Mononuclear cell (primary cell): ENCODE data around the gene DDX3Y. TPM values are rescaled to one million over a fixed set of nuclear protein-coding genes. Genes with fewer than 3 reads are reported as not detected.

Experiments
- H3K27me3 ChIP-seq: 2 replicates; pipeline ENCODE4 v1.6.0; 2011; ENCODE audit warnings: low read length, control low read depth; ENCODE audit not compliant: insufficient read depth
- H3K4me1 ChIP-seq: 2 replicates; pipeline ENCODE4 v1.5.1; 2011; ENCODE audit warnings: mild to moderate bottlenecking, low read length, control low read depth; ENCODE audit not compliant: insufficient read depth
- H3K4me3 ChIP-seq: 2 replicates; pipeline ENCODE4 v1.5.1; 2011; ENCODE audit warnings: mild to moderate bottlenecking, low read length, moderate library complexity
- H3K9me3 ChIP-seq: 2 replicates; pipeline ENCODE4 v1.5.1; 2011; ENCODE audit warnings: low read depth, mild to moderate bottlenecking, control low read depth, low read length
- total RNA-seq: library from RNA; depleted of rRNA; stranded (reverse); fragments of >200 nt; gene quantifications from one replicate; pipeline ENCODE4 v1.2.3, GENCODE V29; 2012

Gene DDX3Y
- not detected for total RNA-seq

GRCh38 chrY:12904618-12905516 lies at the start of gene DDX3Y:
Gene DDX3Y (plus strand): TSS chrY:12904868. CDS start chrY:12904937, 69 bp downstream.
- Histone ChIP-seq H3K4me3 (peak within 1 kb of the TSS; percentile 99), H3K4me1 (peaks cover 9% of the 10 kb centered on the region), H3K27me3 (no peaks in the 10 kb centered on the region), H3K9me3 (no peaks in the 10 kb centered on the region)

GRCh38 chrY:12855791-12856275 lies 48.8 kb upstream of the DDX3Y start:
- H3K4me1 ChIP-seq = no peaks in the 10 kb centered on the region
- no peaks in the 10 kb centered on the region for H3K27me3 ChIP-seq
- H3K4me3 ChIP-seq = no peak overlapping the region
- no peaks in the 10 kb centered on the region for H3K9me3 ChIP-seq

- Histone ChIP-seq H3K9me3 (no peaks in the 10 kb centered on the region), H3K4me1 (no peaks in the 10 kb centered on the region), H3K27me3 (no peaks in the 10 kb centered on the region), H3K4me3 (no peak overlapping the region)
Observed at GRCh38 chrY:12867960-12868359, 36.7 kb upstream of the DDX3Y start.

GRCh38 chrY:12896973-12897372 lies 7.7 kb upstream of the DDX3Y start:
- Histone ChIP-seq H3K4me3 (no peak overlapping the region), H3K27me3 (no peaks in the 10 kb centered on the region), H3K4me1 (no peaks in the 10 kb centered on the region), H3K9me3 (no peaks in the 10 kb centered on the region)

GRCh38 chrY:12898604-12899003 lies 6.1 kb upstream of the DDX3Y start:
- H3K27me3 ChIP-seq = no peaks in the 10 kb centered on the region
- H3K4me3 ChIP-seq = no peak overlapping the region
- no peaks in the 10 kb centered on the region for H3K9me3 ChIP-seq
- H3K4me1 ChIP-seq = no peaks in the 10 kb centered on the region

- H3K4me1 ChIP-seq = peaks cover 9% of the 10 kb centered on the region
- H3K4me3 ChIP-seq = peak overlapping the region; percentile 99
- no peaks in the 10 kb centered on the region for H3K27me3 ChIP-seq
- H3K9me3 ChIP-seq = no peaks in the 10 kb centered on the region
Observed at GRCh38 chrY:12905517-12905872, 827 bp downstream of the DDX3Y start.

GRCh38 chrY:12905895-12906294 lies 1.2 kb downstream of the DDX3Y start:
- peaks cover 9% of the 10 kb centered on the region for H3K4me1 ChIP-seq
- H3K27me3 ChIP-seq = no peaks in the 10 kb centered on the region
- H3K9me3 ChIP-seq = no peaks in the 10 kb centered on the region
- peak overlapping the region; percentile 99 for H3K4me3 ChIP-seq

GRCh38 chrY:12913541-12913940 lies 8.9 kb downstream of the DDX3Y start:
- Histone ChIP-seq H3K27me3 (no peaks in the 10 kb centered on the region), H3K9me3 (no peaks in the 10 kb centered on the region), H3K4me3 (no peak overlapping the region), H3K4me1 (peaks cover 3% of the 10 kb centered on the region)

- no peaks in the 10 kb centered on the region for H3K4me1 ChIP-seq
- no peaks in the 10 kb centered on the region for H3K9me3 ChIP-seq
- no peak overlapping the region for H3K4me3 ChIP-seq
- H3K27me3 ChIP-seq = no peaks in the 10 kb centered on the region
Observed at GRCh38 chrY:12928043-12928442, 23.4 kb downstream of the DDX3Y start.

- Histone ChIP-seq H3K4me3 (no peak overlapping the region), H3K4me1 (no peaks in the 10 kb centered on the region), H3K9me3 (no peaks in the 10 kb centered on the region), H3K27me3 (no peaks in the 10 kb centered on the region)
Observed at GRCh38 chrY:12941725-12942687, 37.3 kb downstream of the DDX3Y start.

Other genes with a start within 250 kb of the DDX3Y start
- not detected for gene USP9Y, start 203.6 kb upstream of the DDX3Y start, total RNA-seq